ENCODE results near the gene NCKAP1. TPM values are rescaled to one million over a fixed set of nuclear protein-coding genes. Genes with fewer than 3 reads are reported as not detected.

The NCKAP1 gene
- total and polyA plus RNA-seq, 2 experiments from 2014 or later, result 54.5 to 216 TPM

GRCh38 chr2:182912518-182912915 lies 125.7 kb downstream of the NCKAP1 start:
- Histone ChIP-seq H4K20me1 (ENCODE audit: insufficient read depth, poor library complexity, severe bottlenecking) (no peaks in the 10 kb centered on the region), H3K4me2 (no peak overlapping the region), H3K4me1 (ENCODE audit: insufficient read depth) (no peaks in the 10 kb centered on the region), H3K79me2 (no peaks in the 10 kb centered on the region), H3K4me3 (no peak overlapping the region), H2AFZ (no peak overlapping the region), H3K27me3 (no peaks in the 10 kb centered on the region), H3K9me2 (replicated peaks; ENCODE audit: insufficient read depth) (no peaks in the 10 kb centered on the region), H3K27ac (no peak overlapping the region), H3K36me3 (replicated peaks; ENCODE audit: insufficient read depth, low read depth) (no peaks in the 10 kb centered on the region), H3K9me3 (ENCODE audit: low read depth) (no peaks in the 10 kb centered on the region)
- TF ChIP-seq EZH2 (IDR thresholded peaks at IDR 0.05; ENCODE audit: borderline replicate concordance), result no peak
- TF ChIP-seq, protein P1, sequence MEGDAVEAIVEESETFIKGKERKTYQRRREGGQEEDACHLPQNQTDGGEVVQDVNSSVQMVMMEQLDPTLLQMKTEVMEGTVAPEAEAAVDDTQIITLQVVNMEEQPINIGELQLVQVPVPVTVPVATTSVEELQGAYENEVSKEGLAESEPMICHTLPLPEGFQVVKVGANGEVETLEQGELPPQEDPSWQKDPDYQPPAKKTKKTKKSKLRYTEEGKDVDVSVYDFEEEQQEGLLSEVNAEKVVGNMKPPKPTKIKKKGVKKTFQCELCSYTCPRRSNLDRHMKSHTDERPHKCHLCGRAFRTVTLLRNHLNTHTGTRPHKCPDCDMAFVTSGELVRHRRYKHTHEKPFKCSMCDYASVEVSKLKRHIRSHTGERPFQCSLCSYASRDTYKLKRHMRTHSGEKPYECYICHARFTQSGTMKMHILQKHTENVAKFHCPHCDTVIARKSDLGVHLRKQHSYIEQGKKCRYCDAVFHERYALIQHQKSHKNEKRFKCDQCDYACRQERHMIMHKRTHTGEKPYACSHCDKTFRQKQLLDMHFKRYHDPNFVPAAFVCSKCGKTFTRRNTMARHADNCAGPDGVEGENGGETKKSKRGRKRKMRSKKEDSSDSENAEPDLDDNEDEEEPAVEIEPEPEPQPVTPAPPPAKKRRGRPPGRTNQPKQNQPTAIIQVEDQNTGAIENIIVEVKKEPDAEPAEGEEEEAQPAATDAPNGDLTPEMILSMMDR (IDR thresholded peaks at IDR 0.05; ENCODE audit: poor library complexity), result no peak
- TF ChIP-seq EZH2phosphoT487 (IDR thresholded peaks at IDR 0.05; ENCODE audit: low read depth, severe bottlenecking, unreplicated experiment), result no peak
- DNase-seq (ENCODE audit: low spot score), result no peak
- 80% methylated on average over 3 of the region's 3 CpGs for WGBS (ENCODE audit: low lambda C conversion rate, missing lambda C conversion rate)

DNA sequence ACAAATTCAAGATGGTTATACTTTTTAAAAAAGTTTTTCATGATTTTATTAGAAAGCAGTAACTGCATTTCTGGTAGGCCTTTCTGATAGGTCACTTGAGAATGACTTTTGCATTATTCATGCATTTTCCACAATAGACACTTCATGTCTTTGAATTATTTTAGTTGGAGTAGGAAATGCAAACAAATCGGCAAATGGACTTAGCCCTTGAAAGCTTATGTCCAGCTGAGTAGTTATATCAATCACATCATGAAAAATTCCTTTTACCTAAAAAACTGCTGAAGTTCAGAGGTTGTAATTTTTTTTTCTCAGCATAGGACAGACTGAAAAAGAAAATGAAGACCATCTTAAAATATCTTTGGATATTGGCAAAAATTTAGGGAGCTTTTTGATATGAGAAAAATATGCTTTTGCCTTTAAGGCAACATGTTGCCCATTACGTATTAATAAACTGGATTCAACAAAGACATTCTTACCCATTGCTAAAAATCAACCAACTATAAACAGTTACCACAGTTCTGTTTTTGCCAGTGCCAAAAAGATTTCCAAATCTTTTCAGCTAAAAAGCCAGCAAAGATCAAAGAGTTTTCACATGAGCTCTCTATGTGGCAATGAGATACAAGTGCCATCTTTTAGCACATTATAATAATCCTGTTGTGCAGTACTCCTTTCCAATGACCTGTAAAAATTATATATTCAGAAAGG lies 126.3 kb downstream of the NCKAP1 start:
- no peaks in the 10 kb centered on the region for H3K36me3 ChIP-seq (replicated peaks; ENCODE audit: insufficient read depth, low read depth)
- no peak overlapping the region for H3K4me3 ChIP-seq
- no peak for TF ChIP-seq EZH2 (IDR thresholded peaks at IDR 0.05; ENCODE audit: borderline replicate concordance)
- no peak for TF ChIP-seq EZH2phosphoT487 (IDR thresholded peaks at IDR 0.05; ENCODE audit: low read depth, severe bottlenecking, unreplicated experiment)
- TF ChIP-seq, protein P1 (IDR thresholded peaks at IDR 0.05; ENCODE audit: poor library complexity), result no peak
- DNase-seq (ENCODE audit: low spot score), result no peak
- no peaks in the 10 kb centered on the region for H3K4me1 ChIP-seq (ENCODE audit: insufficient read depth)
- 87% methylated on average over 2 of the region's 2 CpGs for WGBS (ENCODE audit: low lambda C conversion rate, missing lambda C conversion rate)
- no peak overlapping the region for H3K4me2 ChIP-seq
- H3K27me3 ChIP-seq, result no peaks in the 10 kb centered on the region
- no peaks in the 10 kb centered on the region for H3K9me2 ChIP-seq (replicated peaks; ENCODE audit: insufficient read depth)
- no peak overlapping the region for H3K27ac ChIP-seq
- H2AFZ ChIP-seq, result no peak overlapping the region
- no peaks in the 10 kb centered on the region for H3K9me3 ChIP-seq (ENCODE audit: low read depth)
- H4K20me1 ChIP-seq (ENCODE audit: insufficient read depth, poor library complexity, severe bottlenecking), result no peaks in the 10 kb centered on the region
- H3K79me2 ChIP-seq, result no peaks in the 10 kb centered on the region

DNA sequence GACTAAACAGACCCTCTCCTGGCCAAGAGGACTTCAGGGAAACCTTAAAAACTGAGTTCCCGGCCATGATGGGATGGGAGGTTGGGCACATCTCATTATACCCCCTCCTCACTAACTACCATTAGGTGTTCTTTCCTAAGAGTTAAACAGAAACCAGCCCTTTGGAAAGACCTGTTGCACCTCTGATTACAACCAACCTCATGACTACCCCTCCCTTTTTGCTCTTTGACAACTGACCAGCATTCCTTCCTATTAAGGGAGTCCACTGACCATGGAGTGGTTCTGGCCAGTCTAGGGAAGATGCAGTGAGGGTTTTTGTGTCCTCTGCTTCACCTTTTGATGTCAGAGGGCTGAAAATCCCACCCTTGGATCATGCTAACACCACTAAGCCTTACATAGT lies 127.3 kb downstream of the NCKAP1 start:
- H3K9me3 ChIP-seq (ENCODE audit: low read depth), result no peaks in the 10 kb centered on the region
- no peaks in the 10 kb centered on the region for H4K20me1 ChIP-seq (ENCODE audit: insufficient read depth, poor library complexity, severe bottlenecking)
- WGBS (ENCODE audit: low lambda C conversion rate, missing lambda C conversion rate), result 100% methylated on average over 1 of the region's 1 CpG
- no peak overlapping the region for H3K27ac ChIP-seq
- H3K4me2 ChIP-seq, result no peak overlapping the region
- H3K4me3 ChIP-seq, result no peak overlapping the region
- H3K4me1 ChIP-seq (ENCODE audit: insufficient read depth), result no peaks in the 10 kb centered on the region
- no peaks in the 10 kb centered on the region for H3K27me3 ChIP-seq
- TF ChIP-seq, protein P1 (IDR thresholded peaks at IDR 0.05; ENCODE audit: poor library complexity), result no peak
- TF ChIP-seq EZH2 (IDR thresholded peaks at IDR 0.05; ENCODE audit: borderline replicate concordance), result no peak
- TF ChIP-seq EZH2phosphoT487 (IDR thresholded peaks at IDR 0.05; ENCODE audit: low read depth, severe bottlenecking, unreplicated experiment), result no peak
- H3K36me3 ChIP-seq (replicated peaks; ENCODE audit: insufficient read depth, low read depth), result no peaks in the 10 kb centered on the region
- H2AFZ ChIP-seq, result no peak overlapping the region
- H3K9me2 ChIP-seq (replicated peaks; ENCODE audit: insufficient read depth), result no peaks in the 10 kb centered on the region
- DNase-seq (ENCODE audit: low spot score), result no peak
- H3K79me2 ChIP-seq, result no peaks in the 10 kb centered on the region
